Stimulated activated CD8-positive, alpha-beta memory T cell treated with anti-CD3 and anti-CD28 coated beads, Interleukin-12 subunit alpha, Interleukin-12 subunit beta, amount 100 ng/mL, for 4 hours (primary cell): Measurements from ENCODE around the gene PHF14.

ENCODE experiments used
- DNase-seq: peaks from one replicate; pipeline ENCODE4 v3.0.0-alpha.2; 2020; ENCODE audit warnings: low read depth

The PHF14 gene

DNA sequence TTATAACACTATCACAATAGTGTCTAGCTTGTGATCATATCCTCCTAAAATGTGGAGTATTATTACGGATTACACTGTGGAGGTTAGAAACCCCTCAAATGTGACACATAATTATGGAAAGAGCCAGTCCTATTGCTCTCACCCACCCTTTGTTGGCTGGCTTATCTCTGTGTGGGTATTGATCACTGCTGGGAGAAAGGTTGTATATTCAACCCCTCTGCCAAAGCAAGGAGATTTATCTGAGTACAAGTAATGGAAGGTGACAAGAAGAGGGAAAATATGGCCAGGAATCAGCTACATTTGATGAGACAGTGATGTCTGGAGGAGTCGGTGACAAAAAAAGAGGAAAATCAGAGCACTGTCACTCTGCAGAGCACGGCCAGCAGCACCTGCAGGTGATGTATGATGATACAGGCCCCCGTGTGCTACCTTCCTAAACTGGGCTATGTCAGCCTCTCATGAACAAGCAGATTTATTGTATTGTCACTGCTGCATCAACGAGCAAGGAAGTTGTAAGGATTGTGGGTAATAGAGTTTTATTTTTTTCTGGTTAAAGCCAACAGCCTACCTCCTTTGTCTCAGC lies 235.3 kb downstream of the PHF14 start:
- DNase-seq = no peak

DNA sequence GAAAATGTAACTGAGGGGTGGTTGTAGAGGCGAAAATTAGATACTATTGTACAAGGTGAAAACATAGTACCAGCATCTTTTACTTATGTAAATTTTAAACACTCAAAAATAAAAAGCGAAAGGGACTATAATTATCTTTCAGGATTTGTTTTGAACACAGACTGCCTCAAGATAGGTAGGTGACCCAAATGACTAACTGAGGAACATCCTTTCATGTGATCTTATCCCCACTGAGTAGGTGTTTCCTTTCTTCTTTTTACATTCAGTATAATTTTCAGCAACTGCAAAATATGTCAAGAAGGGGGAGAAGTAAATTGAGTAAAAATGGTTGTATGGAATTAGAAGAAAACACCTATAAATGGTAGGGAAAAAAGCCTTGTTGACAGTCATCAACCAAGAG lies 236.7 kb downstream of the PHF14 start:
- no peak for DNase-seq

DNA sequence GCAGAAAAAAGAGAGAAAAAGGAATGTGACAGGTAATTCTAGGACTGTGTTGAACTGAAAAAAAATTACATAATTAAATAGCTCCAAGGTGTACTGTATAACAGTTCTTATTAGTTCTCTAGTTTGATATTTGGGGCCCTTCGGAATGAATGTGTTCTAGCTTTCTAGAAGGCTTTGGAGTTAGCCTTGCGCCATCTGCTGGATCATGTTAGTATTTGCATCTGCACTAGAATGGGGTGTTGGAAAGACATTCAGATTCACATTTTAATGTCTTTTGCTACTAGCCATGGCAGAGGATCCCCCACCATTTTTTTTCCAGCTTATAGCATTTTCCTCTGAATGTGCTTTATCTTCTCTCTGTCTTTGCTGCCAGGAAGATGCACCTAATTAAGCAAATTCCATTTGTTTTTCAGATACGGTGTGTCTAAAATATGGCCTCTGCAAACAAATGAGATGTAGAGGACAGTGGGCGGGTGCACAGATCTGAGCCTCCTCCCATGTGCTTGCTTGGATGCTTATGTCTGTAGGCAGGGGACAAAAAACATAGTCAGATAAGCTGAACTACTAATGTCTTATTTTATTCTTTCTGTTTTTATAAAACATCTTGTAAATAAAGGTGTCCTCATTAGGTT lies 238.5 kb downstream of the PHF14 start:
- DNase-seq = no peak

DNA sequence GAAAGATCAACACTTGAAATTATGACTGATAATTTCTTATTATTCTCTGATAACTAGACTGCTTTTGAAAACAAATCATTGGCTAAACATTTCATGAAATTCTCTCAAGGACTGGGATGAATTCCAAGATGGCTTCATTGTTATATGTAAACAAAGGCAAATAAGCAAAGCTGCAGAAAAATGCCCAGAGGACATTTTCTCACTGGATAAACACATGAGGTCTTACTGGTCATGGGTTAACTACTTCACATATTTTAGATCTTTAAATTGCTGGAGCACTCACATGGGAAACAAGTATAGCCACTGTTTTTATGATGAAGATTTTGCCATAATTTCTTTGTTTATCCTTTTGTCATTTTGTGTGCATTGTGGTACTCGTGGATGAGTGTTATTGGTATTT lies 239.1 kb downstream of the PHF14 start:
- no peak for DNase-seq

DNA sequence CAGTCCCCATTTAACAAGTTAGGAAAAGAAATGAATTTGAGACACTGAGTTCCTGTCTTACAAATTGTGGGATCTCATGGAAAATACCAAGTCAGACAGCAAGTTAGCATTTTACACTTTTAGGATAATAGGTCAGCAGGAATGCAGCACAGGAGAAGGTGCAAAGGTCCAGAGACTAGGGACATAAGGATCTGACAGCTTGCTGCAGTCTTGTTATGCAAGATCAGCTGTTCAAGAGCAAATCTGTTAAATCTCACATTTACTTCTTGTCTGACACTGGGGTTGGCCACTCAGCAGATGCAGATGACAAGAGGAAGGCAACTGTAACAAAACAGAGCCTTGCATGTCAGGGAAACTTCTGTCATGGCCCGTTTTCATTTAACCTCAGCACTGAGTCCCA lies 239.6 kb downstream of the PHF14 start:
- no peak for DNase-seq

DNA sequence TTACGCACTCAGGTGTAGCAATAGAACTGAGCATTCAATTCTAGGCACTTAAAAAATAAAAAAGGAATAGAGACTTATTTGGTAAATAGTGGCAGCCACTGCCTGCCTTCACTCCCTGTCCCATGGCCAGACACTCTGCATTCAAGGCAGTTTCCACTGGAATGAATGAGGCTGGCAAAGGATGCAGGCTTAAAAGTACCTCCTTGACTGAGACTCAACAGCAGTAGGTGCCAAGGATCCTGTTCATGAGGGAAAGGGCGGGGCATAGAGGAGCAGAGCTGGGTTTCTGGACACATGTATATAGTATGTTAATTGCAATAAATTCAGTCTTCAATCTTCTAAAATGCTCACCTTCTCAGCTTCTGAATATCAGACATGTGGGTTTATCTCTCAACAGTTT lies 242.6 kb downstream of the PHF14 start:
- no peak for DNase-seq

DNA sequence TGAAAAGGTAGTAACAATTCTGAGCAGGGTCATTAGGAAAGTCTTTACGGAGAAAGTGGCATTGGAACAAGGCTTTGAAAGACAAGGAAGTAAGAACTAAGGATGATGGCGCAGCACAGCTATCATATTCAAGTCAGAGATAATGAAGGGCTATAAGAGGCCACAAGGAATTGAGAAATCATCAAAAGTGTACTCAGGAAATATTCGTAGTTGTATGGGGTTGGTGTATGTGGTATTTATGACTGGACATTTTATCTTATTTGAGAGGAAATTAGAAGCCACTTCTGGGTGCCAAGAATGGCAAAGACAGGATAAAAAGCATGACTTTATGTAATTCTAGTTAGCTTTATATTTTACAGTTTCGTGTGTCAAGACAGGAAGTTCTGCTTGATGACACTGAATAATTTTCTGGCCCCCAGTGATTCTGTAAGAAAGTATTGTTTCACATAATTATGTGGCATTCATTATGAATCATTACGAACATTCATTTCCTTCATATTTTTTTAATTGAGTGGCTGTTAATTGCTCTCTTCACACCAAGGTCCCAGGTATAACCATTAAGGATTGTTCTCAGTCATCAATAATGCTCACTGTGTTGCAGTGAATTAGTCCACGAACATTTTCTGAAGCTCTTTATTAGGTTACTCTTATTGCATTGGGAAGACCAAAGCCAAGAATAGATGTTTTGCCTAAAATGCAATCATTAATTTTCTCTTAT lies 244.3 kb downstream of the PHF14 start:
- no peak for DNase-seq
